Activated naive CD8-positive, alpha-beta T cell treated with anti-CD3 and anti-CD28 coated beads for 36 hours (primary cell): ENCODE measurements around the gene NKD1. TPM values are rescaled to one million over a fixed set of nuclear protein-coding genes. Genes with fewer than 3 reads are reported as not detected.
A peak's percentile ranks its signal among the peaks of the same experiment; 100 is the strongest.
"Not testable (repeated sequence)": the region's sequence is repeated elsewhere in the genome, so short reads cannot be mapped to it uniquely, and the experiment has no call there.

Source experiments
- DNase-seq: peaks from one replicate; pipeline ENCODE4 v3.0.0; 2021
- H3K27ac Mint-ChIP-seq: one replicate; pipeline ENCODE4 v1.8.0; 2022; ENCODE audit warnings: mild to moderate bottlenecking, moderate library complexity, mixed read lengths
- H3K27me3 Mint-ChIP-seq: one replicate; pipeline ENCODE4 v1.8.0; 2022; ENCODE audit warnings: mild to moderate bottlenecking, mixed read lengths
- H3K36me3 Mint-ChIP-seq: one replicate; pipeline ENCODE4 v1.8.0; 2021; ENCODE audit warnings: mild to moderate bottlenecking, mixed read lengths
- H3K4me1 Mint-ChIP-seq: one replicate; pipeline ENCODE4 v1.8.0; 2021; ENCODE audit warnings: mixed read lengths
- H3K4me3 Mint-ChIP-seq: one replicate; pipeline ENCODE4 v1.8.0; 2022; ENCODE audit warnings: mild to moderate bottlenecking, moderate library complexity, mixed read lengths
- H3K9me3 Mint-ChIP-seq: one replicate; pipeline ENCODE4 v1.8.0; 2022; ENCODE audit warnings: mixed read lengths
- total RNA-seq, 2 experiments: library from RNA; stranded (reverse); gene quantifications; one replicate each; pipeline ENCODE4 v1.2.3, GENCODE V29; 2021

The NKD1 gene, protein sequence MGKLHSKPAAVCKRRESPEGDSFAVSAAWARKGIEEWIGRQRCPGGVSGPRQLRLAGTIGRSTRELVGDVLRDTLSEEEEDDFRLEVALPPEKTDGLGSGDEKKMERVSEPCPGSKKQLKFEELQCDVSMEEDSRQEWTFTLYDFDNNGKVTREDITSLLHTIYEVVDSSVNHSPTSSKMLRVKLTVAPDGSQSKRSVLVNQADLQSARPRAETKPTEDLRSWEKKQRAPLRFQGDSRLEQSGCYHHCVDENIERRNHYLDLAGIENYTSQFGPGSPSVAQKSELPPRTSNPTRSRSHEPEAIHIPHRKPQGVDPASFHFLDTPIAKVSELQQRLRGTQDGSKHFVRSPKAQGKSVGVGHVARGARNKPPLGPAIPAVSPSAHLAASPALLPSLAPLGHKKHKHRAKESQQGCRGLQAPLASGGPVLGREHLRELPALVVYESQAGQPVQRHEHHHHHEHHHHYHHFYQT
- total RNA-seq: under 1 TPM; 0.86 to 0.87 TPM

- H3K4me1 Mint-ChIP-seq: peaks cover 28% of the 10 kb centered on the region
- H3K4me3 Mint-ChIP-seq: peak within 1 kb of the TSS; percentile 81
- H3K27me3 Mint-ChIP-seq: peaks cover 15% of the 10 kb centered on the region
- peaks cover 5% of the 10 kb centered on the region for H3K9me3 Mint-ChIP-seq
- H3K27ac Mint-ChIP-seq: no peak within 1 kb of the TSS
- peaks cover 2% of the 10 kb centered on the region for H3K36me3 Mint-ChIP-seq
- peak; percentile 80 for DNase-seq
These were observed at the start of gene NKD1 for GRCh38 chr16:50548125-50548908. Gene NKD1 (plus strand): TSS chr16:50548396. CDS start chr16:50548554, 158 bp downstream.

GRCh38 chr16:50498431-50499155 is 49.6 kb upstream of the NKD1 start:
- DNase-seq: no peak
- Mint-ChIP-seq H3K27ac (no peak overlapping the region), H3K27me3 (no peaks in the 10 kb centered on the region), H3K4me1 (no peaks in the 10 kb centered on the region), H3K4me3 (no peak overlapping the region), H3K36me3 (no peaks in the 10 kb centered on the region), H3K9me3 (no peaks in the 10 kb centered on the region)

DNA sequence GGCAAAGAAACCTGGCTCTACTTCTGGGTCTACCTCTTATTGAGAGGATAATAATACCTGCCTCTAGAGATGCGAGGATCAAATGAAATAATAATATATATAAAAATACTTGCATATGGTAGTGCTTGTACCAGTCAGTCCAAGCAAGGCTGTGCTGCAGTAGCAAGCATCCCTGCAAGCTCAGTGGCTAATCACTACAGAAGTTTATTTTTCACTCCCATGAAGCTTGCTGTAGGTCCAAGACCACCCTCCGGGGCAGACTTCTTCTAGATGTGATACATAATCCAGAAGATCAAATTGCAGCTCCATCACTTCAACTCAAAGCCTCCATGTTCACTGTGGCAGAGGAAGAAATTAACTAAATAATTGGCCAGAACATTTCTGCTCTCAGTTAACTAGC is 48.9 kb upstream of the NKD1 start:
- Mint-ChIP-seq H3K4me3 (no peak overlapping the region), H3K27me3 (no peaks in the 10 kb centered on the region), H3K27ac (no peak overlapping the region), H3K9me3 (no peaks in the 10 kb centered on the region), H3K36me3 (no peaks in the 10 kb centered on the region), H3K4me1 (no peaks in the 10 kb centered on the region)
- no peak for DNase-seq

DNA sequence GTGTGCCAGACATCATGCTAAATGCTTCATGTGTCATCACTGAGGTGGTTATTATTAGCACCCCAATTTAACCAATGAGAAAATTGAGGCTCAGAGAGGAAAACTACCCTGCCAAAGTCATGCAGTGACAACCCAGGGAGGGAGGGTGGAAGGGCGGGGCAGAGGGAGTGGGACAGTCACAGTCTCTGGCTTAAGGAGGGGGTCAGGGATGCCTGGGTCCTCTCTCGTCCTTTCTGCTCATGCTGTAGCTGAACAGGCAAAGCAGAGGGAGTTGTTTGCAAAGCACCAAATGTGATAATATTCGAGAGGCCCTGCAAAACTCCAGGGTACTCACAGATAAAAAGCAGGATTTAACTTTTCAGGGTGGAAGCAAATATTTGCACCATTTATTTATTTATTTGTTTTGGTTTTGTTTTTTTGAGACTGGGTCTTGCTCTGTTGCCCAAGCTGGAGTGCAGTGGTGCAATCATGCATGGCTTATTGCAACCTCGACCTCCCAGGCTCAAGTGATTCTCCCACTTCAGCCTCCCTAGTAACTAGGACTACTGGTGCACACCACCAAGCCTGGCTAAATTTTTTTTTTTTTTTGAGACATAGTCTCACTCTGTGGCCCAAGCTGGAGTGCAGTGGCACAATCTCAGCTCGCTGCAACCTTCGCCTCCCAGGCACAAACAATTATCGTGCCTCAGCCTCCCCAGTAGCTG is 47.9 kb upstream of the NKD1 start:
- Mint-ChIP-seq H3K9me3 (no peaks in the 10 kb centered on the region), H3K4me1 (no peaks in the 10 kb centered on the region), H3K27me3 (no peaks in the 10 kb centered on the region), H3K27ac (no peak overlapping the region), H3K36me3 (no peaks in the 10 kb centered on the region), H3K4me3 (no peak overlapping the region)
- DNase-seq: no peak

DNA sequence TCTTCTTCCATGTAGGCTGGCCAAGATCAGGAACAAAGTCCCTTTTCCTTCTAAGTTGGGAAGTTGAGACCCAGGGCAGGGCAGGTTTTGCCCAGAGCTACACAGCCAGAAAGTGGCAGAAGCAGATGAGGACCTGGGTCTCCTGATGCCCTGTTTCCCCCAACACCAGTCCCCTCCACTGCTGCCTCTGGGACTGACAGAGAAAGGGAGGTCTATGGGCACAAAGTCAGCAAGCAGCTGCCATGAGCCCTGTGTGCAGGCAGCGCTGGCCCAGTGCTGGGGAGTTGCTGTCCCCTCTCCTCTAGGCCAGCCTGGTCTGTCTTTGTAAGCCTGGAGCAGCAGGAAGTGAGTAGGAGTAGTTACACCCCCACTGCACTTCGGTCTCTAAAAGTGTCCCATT is 46.9 kb upstream of the NKD1 start:
- Mint-ChIP-seq H3K27ac (no peak overlapping the region), H3K4me3 (no peak overlapping the region), H3K4me1 (no peaks in the 10 kb centered on the region)

GRCh38 chr16:50501986-50502615 is 46.1 kb upstream of the NKD1 start:
- Mint-ChIP-seq H3K36me3 (no peaks in the 10 kb centered on the region), H3K9me3 (no peaks in the 10 kb centered on the region), H3K4me1 (no peaks in the 10 kb centered on the region), H3K4me3 (no peak overlapping the region), H3K27ac (no peak overlapping the region), H3K27me3 (no peaks in the 10 kb centered on the region)
- DNase-seq: no peak

More for the DNA sequence above, 46.9 kb upstream of the NKD1 start:
- Mint-ChIP-seq H3K27me3 (no peaks in the 10 kb centered on the region), H3K9me3 (no peaks in the 10 kb centered on the region), H3K36me3 (no peaks in the 10 kb centered on the region)
- no peak for DNase-seq

DNA sequence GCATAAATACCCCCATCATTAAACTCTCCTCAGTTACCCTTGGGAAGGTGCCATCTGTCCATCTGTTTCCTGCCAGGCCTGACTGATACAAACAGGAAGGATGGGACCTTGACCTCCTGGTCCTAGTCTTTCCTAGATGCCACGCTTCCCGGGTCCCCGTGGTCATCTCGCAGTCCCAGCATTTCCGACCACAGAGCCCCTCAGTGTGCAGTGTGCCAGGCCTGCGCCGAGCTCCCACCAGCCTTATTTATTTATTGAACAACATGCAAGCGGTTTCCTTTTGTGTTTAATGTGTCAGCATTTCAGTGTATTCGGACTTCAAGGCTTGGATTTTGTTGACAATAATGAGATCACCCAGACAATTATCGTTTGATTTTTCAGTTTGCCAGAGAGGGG is 45.6 kb upstream of the NKD1 start:
- H3K27ac Mint-ChIP-seq: no peak overlapping the region
- H3K36me3 Mint-ChIP-seq: no peaks in the 10 kb centered on the region
- no peaks in the 10 kb centered on the region for H3K4me1 Mint-ChIP-seq
- no peaks in the 10 kb centered on the region for H3K27me3 Mint-ChIP-seq
- DNase-seq: no peak
- H3K9me3 Mint-ChIP-seq: no peaks in the 10 kb centered on the region
- H3K4me3 Mint-ChIP-seq: no peak overlapping the region

GRCh38 chr16:50503868-50504531 is 44.2 kb upstream of the NKD1 start:
- not testable (repeated sequence) for H3K4me3 Mint-ChIP-seq, H3K27me3 Mint-ChIP-seq, H3K9me3 Mint-ChIP-seq, H3K36me3 Mint-ChIP-seq, H3K4me1 Mint-ChIP-seq, DNase-seq, H3K27ac Mint-ChIP-seq

- no peaks in the 10 kb centered on the region for H3K4me1 Mint-ChIP-seq
- peaks cover under 1% of the 10 kb centered on the region for H3K36me3 Mint-ChIP-seq
- no peaks in the 10 kb centered on the region for H3K27me3 Mint-ChIP-seq
- H3K4me3 Mint-ChIP-seq: no peak overlapping the region
- no peak for DNase-seq
- H3K9me3 Mint-ChIP-seq: no peaks in the 10 kb centered on the region
- H3K27ac Mint-ChIP-seq: no peak overlapping the region
These were observed 43.1 kb upstream of the NKD1 start for GRCh38 chr16:50505115-50505514.

GRCh38 chr16:50505714-50506542 is 42.3 kb upstream of the NKD1 start:
- Mint-ChIP-seq H3K27me3 (no peaks in the 10 kb centered on the region), H3K27ac (no peak overlapping the region), H3K4me1 (no peaks in the 10 kb centered on the region), H3K9me3 (no peaks in the 10 kb centered on the region), H3K36me3 (peaks cover 1% of the 10 kb centered on the region), H3K4me3 (no peak overlapping the region)
- DNase-seq: no peak

DNA sequence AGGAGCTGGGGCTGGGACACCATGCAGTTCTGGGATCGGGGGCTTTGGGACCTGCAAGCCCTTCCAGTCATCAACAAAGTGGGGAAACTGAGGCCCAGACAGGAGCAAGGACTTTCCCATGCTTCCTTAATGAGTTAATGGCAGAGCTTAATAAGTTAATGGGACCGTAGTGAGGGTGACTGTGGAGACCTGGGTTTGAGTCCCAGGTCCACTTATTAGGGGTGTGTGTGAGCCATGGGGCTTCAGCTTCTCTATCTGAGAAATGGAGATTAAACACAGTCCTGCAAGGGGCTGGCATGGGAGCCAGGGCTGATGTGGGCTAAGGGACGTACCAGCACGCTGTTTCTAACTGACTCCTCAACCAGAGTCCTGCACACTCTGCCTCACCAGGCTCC is 41.7 kb upstream of the NKD1 start:
- Mint-ChIP-seq H3K27me3 (no peaks in the 10 kb centered on the region), H3K36me3 (peaks cover 1% of the 10 kb centered on the region), H3K9me3 (no peaks in the 10 kb centered on the region), H3K27ac (no peak overlapping the region), H3K4me3 (no peak overlapping the region), H3K4me1 (no peaks in the 10 kb centered on the region)
- DNase-seq: no peak

- Mint-ChIP-seq H3K27ac (no peak overlapping the region), H3K27me3 (no peaks in the 10 kb centered on the region), H3K4me3 (no peak overlapping the region), H3K9me3 (peaks cover 3% of the 10 kb centered on the region), H3K36me3 (peaks cover 1% of the 10 kb centered on the region), H3K4me1 (no peaks in the 10 kb centered on the region)
- no peak for DNase-seq
These were observed 40.8 kb upstream of the NKD1 start for GRCh38 chr16:50507397-50507796.
